CD4-positive, alpha-beta T cell treated with Interleukin-15 for 4 hours (primary cell): ENCODE measurements around the gene HLCS.

Experiments used
- DNase-seq: peaks from one replicate; pipeline ENCODE4 v3.0.0-alpha.2; 2020; ENCODE audit warnings: low spot score

The HLCS gene

DNA sequence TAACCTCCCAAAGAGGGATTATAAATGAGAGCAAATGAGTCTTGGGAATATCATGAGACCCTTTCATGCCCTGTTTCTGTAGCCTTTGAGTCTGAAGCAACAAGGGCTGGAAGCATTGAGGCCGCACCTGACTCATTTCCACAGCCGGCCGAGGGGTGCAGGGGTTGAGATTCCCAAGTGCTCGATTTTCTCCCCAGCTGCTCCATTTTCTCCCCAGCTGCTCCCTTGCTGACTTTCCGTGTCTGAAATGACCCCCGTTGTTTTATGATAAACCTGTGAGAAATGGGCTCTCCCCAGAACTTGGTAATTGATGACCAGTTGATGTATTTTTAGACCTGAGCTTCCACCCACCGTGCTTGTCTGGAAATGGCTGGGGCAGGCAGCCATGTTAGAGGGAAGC lies 244.7 kb downstream of the HLCS start:
- no peak for DNase-seq

DNA sequence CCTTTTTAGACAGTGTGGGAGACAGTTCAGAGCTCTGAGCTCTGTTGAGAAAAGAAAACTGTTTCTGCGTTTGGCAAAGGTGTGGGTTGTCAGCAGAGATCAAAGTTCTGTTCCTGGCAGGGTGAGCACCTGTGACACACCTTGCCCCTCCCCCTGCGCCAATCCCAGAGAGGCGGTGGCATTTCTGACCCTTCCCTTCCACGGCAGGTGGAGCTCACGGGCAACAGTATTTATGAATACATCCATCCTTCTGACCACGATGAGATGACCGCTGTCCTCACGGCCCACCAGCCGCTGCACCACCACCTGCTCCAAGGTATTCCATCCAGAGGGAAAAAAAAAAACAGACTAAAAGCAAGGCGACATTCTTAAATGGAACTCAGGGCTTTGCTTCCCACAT lies 246.9 kb downstream of the HLCS start:
- DNase-seq: no peak

DNA sequence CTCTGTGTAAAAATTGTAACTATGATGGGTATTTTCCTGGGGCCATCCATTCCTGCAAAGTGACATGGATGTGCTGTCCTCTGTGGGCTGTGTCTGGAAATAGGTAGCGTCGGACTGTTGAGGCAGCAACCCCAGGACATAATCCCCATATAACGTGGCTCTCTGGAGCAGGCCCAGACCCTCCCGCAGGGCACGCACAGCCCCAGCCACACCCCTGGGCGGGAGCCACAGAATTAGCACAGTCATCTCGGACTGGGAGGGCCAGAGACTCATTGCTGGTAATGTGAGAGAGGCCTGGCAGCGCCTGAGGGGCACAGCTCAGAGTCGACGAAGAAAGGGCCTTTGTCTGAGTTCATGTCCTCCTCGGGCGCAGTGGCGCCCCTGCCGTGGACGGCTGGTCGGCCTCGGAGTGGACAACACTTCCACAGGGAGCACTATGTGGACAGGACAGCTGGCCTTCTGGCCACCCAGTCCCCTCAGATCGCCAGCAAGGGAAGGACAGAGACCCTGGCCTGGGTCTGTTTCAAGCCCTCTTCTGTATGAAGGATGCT lies 247.4 kb downstream of the HLCS start:
- no peak for DNase-seq

DNA sequence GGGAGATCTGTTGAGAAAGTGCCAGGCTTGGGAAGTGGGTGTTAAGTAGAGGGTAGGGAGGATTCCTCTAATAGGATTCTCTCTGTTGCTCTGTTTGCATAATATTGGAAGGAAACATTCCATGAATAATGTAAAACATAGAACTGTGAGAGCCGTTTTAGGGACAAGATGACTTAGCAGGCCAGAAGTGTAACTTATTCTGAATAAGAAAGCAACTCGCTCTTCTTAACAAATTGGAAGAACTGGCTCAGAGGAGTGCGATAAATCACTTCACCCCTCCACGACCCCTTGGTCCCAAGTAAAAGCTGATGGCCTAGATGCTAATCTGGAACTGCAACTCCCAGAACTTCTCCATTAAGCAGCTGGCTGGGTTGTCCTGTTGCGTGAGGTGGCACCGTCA lies 248.5 kb downstream of the HLCS start:
- DNase-seq: no peak

DNA sequence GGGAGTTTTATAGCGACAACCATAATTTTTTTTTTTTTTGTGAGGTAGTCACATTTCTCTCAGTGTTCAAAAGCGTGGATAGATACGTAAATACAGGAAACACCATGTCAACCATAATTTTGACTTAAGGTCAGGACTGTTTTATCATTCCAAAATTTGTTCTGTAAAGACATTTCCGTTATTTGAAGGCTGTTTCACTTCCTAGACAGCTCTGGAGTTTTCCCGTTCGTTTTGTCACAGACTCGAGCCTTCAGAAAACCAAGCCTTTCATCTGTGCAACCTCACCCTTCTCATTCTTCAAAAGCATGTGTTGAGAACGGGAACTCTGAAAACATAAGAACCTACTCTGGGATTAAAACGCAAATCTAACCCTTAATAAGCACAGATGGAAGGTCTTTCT lies 249.6 kb downstream of the HLCS start:
- DNase-seq: no peak

DNA sequence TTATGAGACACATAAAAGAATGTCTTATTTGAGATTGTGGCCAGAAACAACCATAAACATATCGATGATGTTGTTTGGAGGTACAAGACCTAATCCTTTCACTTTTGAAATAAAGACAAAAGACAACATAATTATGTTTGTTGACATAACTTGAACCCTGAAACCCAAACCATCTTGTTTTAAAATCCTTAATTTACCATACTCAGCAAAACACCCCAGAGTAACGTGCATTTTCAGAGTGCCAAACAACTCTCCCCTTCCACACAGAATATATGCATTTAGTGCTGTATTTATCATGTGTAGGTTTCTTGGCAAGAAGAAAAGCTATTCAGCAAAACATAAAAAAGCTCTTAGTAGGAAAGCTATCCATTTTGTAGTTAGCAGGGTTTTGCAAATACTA lies 250.1 kb downstream of the HLCS start:
- DNase-seq: no peak

DNA sequence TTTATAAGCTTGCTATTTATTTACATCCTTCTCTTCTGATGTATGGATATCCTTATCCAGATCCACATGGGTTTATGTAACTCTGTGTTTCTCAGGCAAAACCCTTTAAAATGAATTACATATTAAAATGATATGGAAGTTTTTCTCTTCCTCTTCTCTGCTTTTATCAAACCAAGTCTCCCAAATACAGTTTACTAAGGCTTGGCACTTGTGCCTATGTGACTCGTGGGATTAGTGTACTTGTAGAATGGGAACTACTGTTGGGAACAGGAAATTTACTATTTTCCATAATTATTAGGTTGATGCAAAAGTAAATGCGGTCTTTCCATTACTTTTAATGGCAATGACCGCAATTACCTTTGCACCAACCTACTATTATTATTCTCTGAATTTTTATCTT lies 252.7 kb downstream of the HLCS start:
- no peak for DNase-seq

DNA sequence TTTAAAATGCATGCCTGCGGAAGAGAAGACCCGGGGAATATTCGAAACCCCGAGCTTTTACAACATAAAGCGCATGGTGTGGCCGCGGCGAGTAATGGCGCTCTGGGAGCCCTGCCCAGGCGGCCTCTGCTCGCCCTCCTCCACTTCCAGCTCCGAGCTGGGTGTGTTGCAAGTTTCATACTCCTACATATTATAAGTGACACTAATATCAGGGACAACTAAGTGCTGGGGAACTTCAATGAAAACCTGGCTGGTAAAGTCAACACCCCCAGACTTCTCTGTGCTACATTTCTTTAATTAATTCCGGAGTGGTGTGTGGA lies 255.8 kb downstream of the HLCS start:
- no peak for DNase-seq

DNA sequence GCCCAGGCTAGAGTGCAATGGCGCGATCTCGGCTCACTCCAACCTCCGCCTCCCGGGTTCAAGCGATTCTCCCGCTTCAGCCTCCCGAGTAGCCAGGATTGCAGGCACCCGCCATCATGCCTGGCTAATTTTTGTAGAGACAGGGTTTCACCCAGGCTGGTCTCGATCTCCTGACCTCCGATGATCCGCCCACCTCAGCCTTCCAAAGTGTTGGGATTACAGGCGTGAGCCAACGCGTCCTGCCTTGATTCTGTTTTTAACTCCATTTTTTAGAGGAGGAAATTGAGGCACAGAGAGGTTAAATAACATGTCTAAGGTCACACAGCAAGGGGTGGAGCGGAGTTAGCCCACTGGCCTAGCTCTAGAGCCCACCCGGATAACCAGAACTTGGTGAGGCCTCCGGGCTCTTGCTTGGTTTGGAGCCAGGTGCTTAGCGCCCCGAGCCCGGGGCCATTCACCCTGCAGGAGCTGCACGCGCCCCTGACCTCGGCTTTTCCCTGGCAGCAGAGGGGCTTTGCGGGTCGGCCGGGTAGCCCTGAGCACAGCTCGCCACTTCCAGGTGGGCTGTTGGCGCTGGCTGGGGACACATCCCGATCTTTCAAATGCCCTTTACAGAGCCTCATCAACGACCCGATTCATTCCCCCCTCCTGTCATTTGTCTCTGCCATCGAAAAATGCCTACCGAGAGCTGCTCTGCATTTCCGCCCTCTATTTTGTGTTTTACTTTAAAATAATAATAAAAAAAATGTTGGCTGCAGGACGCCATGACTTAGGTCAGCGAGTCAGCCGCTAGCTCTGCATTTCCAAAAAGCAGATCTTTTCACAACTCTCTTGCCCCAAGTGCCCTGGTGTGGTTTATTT lies 256.4 kb downstream of the HLCS start:
- no peak for DNase-seq

DNA sequence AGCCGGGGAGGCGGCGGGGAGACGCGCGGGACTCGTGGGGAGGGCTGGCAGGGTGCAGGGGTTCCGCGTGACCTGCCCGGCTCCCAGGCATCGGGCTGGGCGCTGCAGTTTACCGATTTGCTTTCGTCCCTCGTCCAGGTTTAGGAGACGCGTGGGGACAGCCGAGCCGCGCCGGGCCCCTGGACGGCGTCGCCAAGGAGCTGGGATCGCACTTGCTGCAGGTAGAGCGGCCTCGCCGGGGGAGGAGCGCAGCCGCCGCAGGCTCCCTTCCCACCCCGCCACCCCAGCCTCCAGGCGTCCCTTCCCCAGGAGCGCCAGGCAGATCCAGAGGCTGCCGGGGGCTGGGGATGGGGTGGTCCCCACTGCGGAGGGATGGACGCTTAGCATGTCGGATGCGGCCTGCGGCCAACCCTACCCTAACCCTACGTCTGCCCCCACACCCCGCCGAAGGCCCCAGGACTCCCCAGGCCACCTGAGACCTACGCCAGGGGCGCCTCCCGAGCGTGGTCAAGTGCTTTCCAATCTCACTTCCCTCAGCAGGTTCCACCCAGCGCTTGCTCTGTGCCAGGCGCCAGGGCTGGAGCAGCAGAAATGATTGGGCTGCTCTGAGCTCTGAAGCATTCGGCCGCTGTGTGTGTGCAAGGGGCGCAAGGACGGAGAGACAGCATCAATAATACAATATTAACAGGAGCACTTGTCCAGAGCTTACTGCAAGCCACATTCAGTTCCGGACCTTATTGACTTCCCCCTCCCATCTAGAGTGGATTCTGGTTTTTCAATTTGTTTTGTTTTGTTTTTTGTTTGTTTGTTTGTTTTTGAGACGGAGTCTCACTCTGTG lies 257.2 kb downstream of the HLCS start:
- no peak for DNase-seq

DNA sequence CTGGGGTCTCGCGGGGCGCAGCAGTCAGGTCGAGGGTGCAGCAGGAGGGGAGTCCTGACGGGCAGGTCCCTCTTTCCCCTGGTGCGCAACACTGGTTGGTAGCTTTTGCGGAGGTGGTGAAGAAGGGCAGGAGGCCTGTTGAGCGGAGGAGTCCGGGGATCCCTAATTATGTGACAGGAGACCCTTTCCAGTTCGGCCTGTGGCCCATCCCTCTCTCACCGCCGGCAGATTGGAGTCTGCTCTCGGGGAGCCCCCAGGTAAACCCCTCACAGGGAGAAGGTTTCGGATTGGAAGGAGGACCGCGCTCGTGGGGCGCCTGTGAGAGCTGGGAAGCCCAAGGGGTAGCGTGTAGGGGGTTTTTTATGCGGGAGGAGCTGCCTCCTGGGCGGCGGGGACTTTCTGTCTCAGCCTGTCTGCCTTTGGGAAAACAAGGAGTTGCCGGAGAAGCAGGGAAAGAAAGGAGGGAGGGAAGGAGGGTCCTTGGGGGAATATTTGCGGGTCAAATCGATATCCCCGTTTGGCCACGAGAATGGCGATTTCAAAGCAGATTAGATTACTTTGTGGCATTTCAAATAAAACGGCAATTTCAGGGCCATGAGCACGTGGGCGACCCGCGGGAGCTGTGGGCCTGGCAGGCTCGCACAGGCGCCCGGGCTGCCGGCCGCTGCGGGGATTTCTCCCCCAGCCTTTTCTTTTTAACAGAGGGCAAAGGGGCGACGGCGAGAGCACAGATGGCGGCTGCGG lies 258.0 kb downstream of the HLCS start:
- no peak for DNase-seq

DNA sequence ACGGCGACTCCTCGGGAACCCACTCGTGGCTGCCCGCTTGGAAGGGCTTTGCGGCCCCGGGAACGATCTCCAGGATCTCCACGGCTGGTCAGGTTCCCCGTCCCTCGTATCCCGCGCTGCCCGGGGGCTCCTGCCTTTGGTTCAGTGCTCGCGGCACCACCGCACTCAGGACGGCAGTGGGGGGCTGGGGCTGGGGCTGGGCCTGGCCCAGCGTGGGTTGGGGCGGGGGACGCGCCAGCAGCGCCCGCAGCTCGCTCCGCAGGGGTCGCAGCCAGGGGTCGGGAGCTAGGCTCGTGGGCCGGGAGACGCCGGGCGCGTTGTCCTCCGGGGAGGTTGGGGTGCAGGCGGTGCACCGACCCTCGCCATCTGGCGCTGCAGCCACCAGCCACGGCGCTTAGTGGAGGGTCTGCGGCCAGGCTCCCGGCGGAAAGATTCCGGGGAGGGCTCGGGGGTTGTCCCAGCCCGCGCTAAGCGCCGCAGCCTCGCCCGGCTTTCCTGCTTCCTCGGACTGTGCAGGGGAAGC lies 258.6 kb downstream of the HLCS start:
- DNase-seq: no peak

DNA sequence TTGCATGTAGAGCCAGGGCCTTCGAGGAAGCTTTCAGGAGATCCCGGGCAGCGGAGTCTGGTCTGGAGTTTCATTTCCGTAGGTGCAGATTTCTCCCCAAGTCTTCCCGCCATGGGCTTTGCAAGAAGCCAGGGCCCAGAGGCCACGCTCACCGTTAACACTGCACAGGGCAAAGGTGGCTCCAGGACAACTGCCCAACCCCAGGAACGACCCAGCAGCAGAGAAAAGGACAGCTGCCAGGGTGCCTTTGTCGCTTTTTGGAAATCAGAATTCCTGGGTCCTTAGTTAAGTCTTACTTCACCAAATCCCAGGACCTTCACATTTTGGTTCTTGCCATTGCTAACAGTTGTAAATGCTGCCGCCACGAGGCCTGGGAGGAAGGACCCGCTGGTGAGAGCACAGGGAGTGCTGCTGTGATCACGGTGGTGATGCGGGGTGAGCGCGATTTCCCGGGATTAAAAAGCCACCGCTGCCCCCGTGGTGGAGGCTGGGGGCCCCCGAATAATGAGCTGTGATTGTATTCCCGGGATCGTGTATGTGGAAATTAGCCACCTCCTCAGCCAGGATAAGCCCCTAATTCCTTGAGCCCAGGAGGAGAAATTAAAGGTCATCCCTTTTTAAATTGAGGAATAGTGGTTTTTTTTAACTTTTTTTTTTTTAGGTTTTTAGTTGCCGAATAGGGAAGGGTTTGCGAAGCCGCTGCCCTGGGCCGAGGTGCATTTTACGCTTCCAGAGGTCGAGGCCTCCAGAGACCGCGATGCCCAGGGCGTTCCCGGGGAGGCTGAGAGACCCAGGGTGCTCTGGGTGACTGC lies 259.3 kb downstream of the HLCS start:
- no peak for DNase-seq

DNA sequence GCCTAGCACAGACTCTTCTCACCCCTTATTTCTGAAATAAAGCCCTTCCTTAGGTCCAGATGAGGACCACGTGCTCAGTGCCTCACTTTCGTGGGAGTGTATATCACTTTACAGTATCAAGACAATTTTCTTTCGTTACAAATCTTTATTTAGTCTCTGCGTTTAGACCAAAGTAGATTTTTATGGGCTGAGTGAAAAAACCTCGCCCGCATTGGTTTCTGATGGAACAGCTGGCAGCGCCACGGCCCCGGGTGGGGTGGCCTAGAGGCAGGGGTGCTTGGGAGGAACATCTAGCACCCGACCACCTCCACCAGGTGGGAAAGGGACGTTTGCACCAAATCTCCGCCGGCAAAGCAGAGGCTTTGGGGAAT lies 260.0 kb downstream of the HLCS start:
- DNase-seq: no peak

DNA sequence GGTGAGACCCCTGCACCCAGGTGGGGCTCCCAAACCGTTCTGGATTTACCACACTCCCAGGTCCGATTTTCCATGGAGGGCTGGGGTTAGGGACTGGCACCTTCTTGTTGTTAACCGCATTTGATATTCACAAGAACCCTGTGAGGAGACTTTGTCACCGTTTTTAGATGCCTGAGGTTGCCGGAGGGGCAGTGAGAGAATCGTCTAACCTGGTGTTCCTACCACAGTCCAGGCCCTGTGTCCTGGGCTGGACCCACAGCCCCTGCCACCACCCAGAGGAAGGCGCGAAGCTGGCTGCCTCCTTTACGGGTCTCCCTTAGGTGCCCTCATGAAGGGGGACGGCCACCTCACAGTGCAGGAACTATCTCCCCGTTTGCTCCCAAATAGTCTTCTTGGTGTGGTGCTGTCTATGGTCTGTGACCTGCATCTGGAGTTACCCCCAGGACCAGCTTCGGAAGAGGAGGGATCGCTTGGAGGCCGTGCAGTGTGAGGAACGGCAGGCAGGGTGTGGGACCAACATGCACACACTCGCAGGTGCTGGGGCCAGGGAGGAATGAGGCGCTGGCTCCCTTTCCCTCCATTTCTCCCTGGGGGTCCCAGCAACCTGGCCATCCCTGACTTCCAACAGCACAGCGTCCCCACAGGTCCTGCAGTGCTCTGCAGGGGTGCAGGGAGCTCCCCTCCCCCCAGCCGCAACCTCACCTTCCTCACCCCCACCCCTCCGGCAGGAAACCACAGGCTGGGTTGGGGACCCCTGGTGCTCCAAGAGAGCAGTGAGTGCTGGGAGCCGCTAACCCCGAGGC lies 260.6 kb downstream of the HLCS start:
- no peak for DNase-seq

DNA sequence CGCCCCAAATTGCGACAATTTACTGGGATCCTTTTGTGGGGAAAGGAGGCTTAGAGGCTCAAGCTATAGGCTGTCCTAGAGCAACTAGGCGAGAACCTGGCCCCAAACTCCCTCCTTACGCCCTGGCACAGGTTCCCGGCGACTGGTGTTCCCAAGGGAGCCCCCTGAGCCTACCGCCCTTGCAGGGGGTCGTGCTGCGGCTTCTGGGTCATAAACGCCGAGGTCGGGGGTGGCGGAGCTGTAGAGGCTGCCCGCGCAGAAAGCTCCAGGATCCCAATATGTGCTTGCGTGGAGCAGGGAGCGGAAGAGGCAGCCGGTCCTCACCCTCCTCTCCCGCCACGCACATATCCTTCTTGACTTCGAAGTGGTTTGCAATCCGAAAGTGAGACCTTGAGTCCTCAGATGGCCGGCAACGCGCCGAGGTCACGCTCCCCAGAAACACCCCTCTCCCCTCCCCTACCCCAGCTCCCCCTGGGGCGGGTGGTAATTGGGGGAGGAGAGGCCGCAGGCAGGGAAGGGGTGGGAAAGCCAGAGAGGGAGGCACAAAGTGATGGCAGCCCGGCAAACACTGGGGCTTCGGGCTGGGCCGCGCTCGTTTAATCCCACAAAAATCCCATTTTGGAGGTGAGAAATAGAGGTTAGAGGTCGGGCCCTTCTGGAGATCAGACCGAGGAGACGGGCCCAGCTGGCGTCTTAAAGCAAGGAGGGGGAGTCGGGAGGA lies 261.4 kb downstream of the HLCS start:
- no peak for DNase-seq

DNA sequence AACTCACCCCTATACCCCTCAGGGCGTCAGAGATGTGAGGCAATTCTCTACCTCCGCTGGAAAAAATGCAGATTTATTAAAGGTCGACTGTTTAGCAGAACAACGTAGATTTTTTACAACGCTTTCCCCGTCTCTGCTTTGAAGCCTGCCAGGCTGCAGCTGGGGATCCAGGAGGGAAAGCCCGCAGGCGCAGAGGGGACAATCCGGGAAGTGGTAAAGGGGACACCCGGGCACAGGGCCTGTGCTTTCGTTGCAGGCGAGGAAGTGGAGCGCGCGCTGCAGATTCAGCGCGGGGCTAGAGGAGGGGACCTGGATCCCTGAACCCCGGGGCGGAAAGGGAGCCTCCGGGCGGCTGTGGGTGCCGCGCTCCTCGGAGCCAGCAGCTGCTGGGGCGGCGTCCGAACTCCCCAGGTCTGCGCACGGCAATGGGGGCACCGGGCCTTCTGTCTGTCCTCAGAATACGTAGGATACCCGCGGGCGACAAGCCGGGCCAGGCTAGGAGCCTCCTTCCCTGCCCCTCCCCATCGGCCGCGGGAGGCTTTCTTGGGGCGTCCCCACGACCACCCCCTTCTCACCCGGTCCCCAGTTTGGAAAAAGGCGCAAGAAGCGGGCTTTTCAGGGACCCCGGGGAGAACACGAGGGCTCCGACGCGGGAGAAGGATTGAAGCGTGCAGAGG lies 262.1 kb downstream of the HLCS start:
- DNase-seq: no peak

DNA sequence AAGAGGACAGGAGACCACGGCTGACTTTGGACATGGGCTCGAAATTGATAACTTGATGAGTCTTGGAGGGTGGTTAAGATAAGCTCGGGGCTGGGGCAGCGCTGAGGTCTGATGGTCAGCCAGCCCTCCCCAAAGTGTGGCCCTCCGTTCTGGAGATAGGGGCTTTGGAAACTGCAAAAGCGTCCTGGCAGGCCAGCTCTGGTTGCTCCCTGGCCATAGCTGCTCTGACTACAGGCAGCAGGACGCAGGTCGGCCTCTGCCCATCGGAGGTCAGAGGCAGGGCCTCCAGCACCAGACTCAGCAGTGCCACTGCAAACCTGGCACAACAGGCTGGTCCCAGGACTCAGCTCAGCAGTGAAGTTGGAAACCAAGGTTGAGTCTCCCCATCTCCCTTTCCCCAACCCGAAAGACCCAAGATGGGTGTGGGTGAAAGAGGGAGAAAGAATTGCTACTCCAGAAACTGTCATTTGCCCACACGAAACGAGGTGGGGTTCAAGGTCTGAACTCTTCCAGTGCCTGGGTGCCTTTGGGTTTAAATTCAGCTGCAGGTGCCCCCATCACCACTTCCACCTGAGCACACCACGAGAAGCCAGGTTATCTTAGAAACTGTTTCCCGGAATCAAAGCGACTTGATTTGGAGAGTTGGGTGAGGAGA lies 262.7 kb downstream of the HLCS start:
- DNase-seq: no peak

DNA sequence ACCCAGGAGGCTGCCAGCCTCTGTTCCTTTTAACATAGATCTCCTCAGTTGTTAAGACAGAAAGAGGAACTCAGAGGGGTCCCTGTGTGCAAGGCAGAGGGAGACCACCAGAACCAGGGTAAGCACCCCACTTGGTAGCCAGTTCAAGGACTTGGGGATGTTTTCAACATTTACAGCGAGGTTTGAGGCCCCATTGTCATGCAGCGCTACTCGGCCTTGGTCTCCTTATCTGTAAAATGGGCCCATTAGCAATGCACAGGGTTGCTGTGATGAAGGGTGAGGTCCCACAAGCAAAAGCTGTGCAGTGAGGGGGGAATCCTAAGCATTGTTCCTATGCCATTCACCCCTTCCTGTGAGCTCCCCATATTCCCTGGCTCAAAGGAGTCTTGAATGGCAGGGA lies 263.3 kb downstream of the HLCS start:
- no peak for DNase-seq
